GM12878 (cell line): ENCODE measurements around the gene STAMBP.

Experiments used
- CHD2 ChIP-seq: IDR thresholded peaks from 2 replicates; pipeline ENCODE4 v1.6.1; 2011; ENCODE audit warnings: low read depth, low read length, improper control_type of control experiment, borderline replicate concordance
- JUND ChIP-seq: IDR thresholded peaks from 2 replicates; pipeline ENCODE4 v1.6.1; 2012; ENCODE audit warnings: low read depth, mild to moderate bottlenecking, low read length, improper control_type of control experiment, moderate library complexity
- KDM1A ChIP-seq: fragments of 200-600 bp; sonication (generic); IDR thresholded peaks from 2 replicates; pipeline ENCODE4 v1.6.1; 2016; ENCODE audit warnings: borderline replicate concordance
- MTA3 ChIP-seq: IDR thresholded peaks from 2 replicates; pipeline ENCODE4 v1.6.1; 2012; ENCODE audit warnings: low read length, inconsistent platforms, borderline replicate concordance
- POLR2A ChIP-seq: IDR thresholded peaks from 2 replicates; pipeline ENCODE4 v1.6.1; 2011; ENCODE audit warnings: low read depth, mild to moderate bottlenecking, low read length
- POLR2AphosphoS5 ChIP-seq: IDR thresholded peaks from 2 replicates; pipeline ENCODE4 v1.6.1; 2011; ENCODE audit warnings: mild to moderate bottlenecking, low read length, inconsistent platforms
- RAD21 ChIP-seq: IDR thresholded peaks from 2 replicates; pipeline ENCODE4 v1.6.1; 2011; ENCODE audit warnings: mild to moderate bottlenecking, low read depth, low read length, moderate library complexity; ENCODE audit not compliant: insufficient read depth
- RAD51 ChIP-seq: fragments of 450-650 bp; IDR thresholded peaks from 2 replicates; pipeline ENCODE4 v1.6.1; 2016; ENCODE audit warnings: moderate library complexity, mild to moderate bottlenecking, inconsistent platforms
- RELA ChIP-seq: fragments of 450-650 bp; IDR thresholded peaks from 2 replicates; pipeline ENCODE4 v1.8.0; 2014; ENCODE audit warnings: borderline replicate concordance; ENCODE audit not compliant: partially characterized antibody
- SMC3 ChIP-seq: IDR thresholded peaks from 2 replicates; pipeline ENCODE4 v1.6.1; 2011; ENCODE audit warnings: low read length, improper control_type of control experiment, borderline replicate concordance
- SRF ChIP-seq, 2 experiments: IDR thresholded peaks; 2 replicates each; pipeline ENCODE4 v1.6.1; 2011; ENCODE audit warnings: low read depth in 2 of 2, low read length in 2 of 2, mild to moderate bottlenecking in 1 of 2, moderate library complexity in 1 of 2
- TF ChIP-seq, protein P1 (sequence below), 3 experiments: IDR thresholded peaks in 2 of 3; conservative IDR thresholded peaks in 1 of 3; 2 replicates each; pipeline ENCODE4 v1.5.1; 2011; ENCODE audit warnings: low read depth in 3 of 3, low read length in 3 of 3, mild to moderate bottlenecking in 3 of 3, control low read depth in 2 of 3, moderate library complexity in 2 of 3, inconsistent platforms in 1 of 3, mixed read lengths in 1 of 3; ENCODE audit not compliant: control insufficient read depth in 2 of 3, insufficient read depth in 1 of 3; ENCODE audit errors: extremely low read depth in 1 of 3
- TF ChIP-seq, protein P2 (sequence below): IDR thresholded peaks from 2 replicates; pipeline ENCODE4 v1.6.1; 2012; ENCODE audit warnings: mild to moderate bottlenecking, low read depth, low read length
- TF ChIP-seq, protein P3 (sequence below): IDR thresholded peaks from 2 replicates; pipeline ENCODE4 v1.6.1; 2011; ENCODE audit warnings: low read depth, low read length, improper control_type of control experiment, borderline replicate concordance

DNA sequence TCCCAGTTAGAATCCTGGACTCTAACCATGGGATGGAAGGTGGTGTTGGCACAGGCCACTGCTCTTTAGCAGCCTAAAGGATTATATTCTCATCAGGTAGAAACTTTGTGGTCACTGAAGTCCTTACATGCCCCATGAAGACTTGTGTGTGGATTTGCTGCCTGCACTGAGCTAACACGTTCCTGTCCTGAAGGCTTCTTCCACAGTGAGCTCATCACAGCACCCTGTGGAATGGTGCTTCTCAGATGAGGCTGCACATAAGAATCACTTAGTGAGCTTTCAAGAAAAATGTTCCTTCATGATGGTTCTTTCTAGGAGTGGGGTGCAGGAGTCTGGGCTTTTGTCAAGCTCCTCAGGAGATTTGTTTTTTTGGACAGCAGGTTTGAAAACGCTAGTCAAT is 26.8 kb downstream of the STAMBP start:
- TF ChIP-seq POLR2A (no peak), CHD2 (no peak), POLR2AphosphoS5 (no peak), MTA3 (no peak), KDM1A (no peak), SRF (IDR thresholded peaks at IDR 0.05; ENCODE audit: low read depth in 2 of 2, low read length in 2 of 2) (no peak), RELA (no peak), RAD21 (no peak), JUND (no peak), SMC3 (no peak), RAD51 (no peak)
- TF ChIP-seq, protein P1, sequence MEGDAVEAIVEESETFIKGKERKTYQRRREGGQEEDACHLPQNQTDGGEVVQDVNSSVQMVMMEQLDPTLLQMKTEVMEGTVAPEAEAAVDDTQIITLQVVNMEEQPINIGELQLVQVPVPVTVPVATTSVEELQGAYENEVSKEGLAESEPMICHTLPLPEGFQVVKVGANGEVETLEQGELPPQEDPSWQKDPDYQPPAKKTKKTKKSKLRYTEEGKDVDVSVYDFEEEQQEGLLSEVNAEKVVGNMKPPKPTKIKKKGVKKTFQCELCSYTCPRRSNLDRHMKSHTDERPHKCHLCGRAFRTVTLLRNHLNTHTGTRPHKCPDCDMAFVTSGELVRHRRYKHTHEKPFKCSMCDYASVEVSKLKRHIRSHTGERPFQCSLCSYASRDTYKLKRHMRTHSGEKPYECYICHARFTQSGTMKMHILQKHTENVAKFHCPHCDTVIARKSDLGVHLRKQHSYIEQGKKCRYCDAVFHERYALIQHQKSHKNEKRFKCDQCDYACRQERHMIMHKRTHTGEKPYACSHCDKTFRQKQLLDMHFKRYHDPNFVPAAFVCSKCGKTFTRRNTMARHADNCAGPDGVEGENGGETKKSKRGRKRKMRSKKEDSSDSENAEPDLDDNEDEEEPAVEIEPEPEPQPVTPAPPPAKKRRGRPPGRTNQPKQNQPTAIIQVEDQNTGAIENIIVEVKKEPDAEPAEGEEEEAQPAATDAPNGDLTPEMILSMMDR (IDR thresholded peaks at IDR 0.05 in 2 of 3, conservative IDR thresholded peaks at IDR 0.05 in 1 of 3; ENCODE audit: control insufficient read depth in 2 of 3, extremely low read depth in 1 of 3, insufficient read depth in 1 of 3, low read depth in 3 of 3, low read length in 3 of 3), result no peak
- TF ChIP-seq, protein P2, sequence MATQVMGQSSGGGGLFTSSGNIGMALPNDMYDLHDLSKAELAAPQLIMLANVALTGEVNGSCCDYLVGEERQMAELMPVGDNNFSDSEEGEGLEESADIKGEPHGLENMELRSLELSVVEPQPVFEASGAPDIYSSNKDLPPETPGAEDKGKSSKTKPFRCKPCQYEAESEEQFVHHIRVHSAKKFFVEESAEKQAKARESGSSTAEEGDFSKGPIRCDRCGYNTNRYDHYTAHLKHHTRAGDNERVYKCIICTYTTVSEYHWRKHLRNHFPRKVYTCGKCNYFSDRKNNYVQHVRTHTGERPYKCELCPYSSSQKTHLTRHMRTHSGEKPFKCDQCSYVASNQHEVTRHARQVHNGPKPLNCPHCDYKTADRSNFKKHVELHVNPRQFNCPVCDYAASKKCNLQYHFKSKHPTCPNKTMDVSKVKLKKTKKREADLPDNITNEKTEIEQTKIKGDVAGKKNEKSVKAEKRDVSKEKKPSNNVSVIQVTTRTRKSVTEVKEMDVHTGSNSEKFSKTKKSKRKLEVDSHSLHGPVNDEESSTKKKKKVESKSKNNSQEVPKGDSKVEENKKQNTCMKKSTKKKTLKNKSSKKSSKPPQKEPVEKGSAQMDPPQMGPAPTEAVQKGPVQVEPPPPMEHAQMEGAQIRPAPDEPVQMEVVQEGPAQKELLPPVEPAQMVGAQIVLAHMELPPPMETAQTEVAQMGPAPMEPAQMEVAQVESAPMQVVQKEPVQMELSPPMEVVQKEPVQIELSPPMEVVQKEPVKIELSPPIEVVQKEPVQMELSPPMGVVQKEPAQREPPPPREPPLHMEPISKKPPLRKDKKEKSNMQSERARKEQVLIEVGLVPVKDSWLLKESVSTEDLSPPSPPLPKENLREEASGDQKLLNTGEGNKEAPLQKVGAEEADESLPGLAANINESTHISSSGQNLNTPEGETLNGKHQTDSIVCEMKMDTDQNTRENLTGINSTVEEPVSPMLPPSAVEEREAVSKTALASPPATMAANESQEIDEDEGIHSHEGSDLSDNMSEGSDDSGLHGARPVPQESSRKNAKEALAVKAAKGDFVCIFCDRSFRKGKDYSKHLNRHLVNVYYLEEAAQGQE, result no peak
- TF ChIP-seq, protein P3, sequence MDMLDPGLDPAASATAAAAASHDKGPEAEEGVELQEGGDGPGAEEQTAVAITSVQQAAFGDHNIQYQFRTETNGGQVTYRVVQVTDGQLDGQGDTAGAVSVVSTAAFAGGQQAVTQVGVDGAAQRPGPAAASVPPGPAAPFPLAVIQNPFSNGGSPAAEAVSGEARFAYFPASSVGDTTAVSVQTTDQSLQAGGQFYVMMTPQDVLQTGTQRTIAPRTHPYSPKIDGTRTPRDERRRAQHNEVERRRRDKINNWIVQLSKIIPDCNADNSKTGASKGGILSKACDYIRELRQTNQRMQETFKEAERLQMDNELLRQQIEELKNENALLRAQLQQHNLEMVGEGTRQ, result no peak
